Measurements from ENCODE around the gene LOX.

Gene LOX

DNA sequence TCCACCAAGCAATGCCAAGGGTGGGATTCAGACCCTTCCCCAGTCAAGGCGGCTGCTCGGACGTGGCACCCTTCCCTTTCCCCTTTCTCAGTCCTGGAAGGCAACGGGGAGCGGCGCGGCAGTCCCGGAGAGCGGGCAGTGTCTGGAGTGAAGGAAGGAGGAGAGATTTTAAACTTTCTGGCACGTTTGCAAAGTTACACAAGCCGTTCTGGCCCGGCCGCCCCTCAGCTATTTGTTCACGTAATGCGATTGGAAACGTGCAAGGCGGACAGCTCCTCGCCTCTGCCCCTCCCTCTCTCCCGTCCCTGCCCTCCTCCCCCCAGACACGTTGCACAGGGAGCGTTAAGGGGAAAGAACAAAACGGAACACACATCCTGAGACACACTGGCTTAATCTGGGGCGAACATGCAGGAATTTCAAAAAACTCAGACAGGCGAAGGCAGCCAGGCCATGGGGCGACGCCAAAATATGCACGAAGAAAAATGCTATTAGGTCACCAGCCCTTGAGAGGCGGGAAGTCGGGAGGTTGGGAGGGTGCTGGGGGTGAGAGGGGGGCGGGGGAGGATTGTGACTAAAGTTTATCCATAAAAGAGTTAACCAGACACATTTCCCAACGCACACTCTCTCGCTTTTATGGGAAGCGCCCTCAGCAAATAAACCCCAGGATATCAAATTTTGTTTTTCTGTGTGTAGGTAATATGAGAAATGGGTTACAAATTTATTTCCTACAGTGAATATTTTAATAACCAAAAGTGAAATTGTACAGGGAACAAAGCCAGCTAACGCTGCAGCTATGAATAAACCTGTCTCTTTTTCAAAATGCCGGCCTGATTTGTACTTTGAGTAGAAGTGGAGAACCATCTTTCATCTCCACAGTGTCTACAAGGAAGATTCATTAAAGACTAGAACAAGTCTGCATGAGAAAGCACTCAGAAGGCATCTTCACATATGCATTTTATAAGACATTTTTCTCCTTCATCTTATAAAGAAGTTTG is at the start of gene LOX:
TSS of gene LOX (minus strand) at position 144 of the 995 bp plus-strand sequence. CDS start 274 bp downstream, outside the sequence.
- no peak for ATAC-seq
- peak; percentile 5 for DNase-seq

DNA sequence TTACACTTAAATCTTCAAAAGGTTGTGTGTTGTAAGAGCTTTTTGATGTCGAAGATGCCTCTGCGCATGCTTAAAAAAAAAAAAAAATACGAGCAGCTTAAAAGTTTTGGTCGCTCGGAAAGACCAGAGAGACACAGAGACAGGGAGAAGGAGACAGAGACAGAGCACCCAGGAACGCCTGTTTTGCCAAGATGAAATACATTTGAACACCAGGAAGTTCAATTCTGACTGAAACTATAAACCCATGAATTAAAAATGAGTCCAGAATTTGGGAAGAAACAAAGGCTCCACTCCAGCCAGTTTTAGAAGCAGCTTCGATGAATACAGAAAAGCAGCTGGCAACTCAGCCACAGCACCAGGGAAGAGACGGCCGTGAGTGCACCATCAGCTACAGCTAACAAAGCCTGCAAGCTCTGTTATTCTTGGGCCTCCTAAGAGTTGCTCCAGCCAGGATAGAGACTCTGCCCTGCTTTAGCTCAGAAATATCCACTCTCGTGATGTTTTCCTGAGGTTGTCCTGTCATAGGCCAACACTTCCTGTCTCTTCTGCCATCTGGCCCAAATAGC is 48.8 kb upstream of the LOX start:
- ATAC-seq (no peak), DNase-seq (no peak)

DNA sequence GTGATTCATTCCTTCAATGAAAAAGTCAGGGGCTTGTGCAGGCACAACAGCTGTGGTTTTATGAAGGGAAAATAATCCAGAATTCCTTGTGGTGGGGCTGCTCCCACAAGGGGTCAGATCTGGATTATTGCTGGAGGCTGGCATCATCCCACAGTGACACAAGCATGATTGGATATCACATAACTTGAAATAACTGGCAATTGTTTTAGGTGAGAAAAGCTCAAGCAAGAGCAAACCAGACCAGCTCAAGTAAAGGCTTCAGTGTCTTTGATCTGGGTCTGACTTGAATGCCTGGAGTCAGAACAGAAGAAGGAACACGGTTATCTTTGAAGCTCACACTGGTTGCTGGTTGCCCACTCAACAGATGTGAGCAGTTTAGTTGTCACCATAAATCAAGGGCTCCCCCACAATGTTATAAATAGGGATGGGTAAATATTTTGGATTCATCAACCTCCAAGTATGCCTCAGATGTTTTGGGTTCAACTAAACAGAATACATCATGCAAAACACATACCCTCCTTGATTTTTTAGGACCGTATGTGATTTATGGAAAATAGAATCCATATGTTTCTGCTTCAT is 48.2 kb upstream of the LOX start:
- no peak for DNase-seq
- no peak for ATAC-seq

GRCh38 chr5:122124766-122125165 is 46.7 kb upstream of the LOX start:
- ATAC-seq, result no peak
- DNase-seq, result no peak

GRCh38 chr5:122121479-122122465 is 43.7 kb upstream of the LOX start:
- ATAC-seq, result peak; percentile 66
- no peak for DNase-seq

DNA sequence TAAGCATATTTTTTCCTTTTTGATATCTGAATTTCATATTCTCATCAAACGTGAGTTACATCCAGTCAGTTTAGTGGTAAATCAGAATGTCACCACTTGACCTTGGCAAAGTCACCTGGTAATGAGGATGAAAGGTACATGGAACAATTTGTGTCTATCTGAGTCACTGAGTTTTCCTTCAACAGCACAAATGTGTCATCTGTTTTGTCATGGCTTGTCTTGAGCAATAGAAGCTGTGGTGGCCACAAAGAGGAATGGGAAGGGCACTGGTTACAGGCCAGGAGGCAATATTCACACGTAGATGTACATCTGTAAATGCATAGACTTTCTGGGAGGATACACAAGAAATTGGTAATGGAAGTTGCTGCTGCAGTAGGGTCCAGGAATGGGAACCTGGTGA is 42.9 kb upstream of the LOX start:
- DNase-seq (no peak), ATAC-seq (no peak)

GRCh38 chr5:122120493-122120892 is 42.4 kb upstream of the LOX start:
- DNase-seq (no peak), ATAC-seq (no peak)

DNA sequence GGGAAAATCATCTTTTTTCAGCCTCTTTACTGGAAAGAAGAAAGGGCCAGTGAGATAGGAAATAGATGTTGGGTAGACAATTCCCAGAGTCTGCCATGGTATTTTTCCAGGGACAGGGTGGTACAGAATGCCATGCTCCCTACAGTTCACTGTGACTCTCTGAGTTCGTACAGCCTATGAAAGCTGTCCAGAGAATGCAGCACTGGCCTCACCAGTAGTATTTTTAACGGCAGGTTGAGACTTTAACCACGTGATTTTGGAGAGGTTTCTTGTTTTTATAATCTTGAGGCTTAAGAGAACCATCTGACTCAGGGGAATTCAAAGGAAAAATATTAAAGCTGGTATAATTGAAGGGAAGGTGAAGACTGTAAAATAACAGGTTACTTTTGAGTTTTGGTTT is 41.1 kb upstream of the LOX start:
- ATAC-seq (no peak), DNase-seq (no peak)

GRCh38 chr5:122118356-122118948 is 40.4 kb upstream of the LOX start:
- DNase-seq, result no peak
- ATAC-seq, result no peak

DNA sequence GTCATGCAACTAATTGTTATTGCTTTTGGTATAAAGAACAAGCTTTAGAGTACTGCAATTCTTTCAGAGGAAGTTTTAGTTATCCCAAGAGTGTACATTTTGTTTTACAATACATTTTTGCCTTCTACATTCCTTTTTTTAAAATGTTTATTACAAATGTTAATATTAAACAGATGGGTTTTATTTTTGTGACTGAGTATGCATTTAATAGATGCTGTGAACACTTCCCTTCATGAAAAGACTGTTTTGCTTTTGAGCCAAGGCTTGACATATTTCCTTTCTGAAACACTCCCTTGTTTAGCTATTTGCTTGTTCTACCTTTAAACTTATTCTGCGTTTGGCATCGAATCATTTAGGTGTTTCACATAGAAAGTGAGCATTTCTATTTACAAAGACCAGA is 36.4 kb upstream of the LOX start:
- DNase-seq, result no peak

GRCh38 chr5:122112733-122113558 is 34.9 kb upstream of the LOX start:
- DNase-seq, result no peak
- ATAC-seq, result no peak

More for the DNA sequence above, 36.4 kb upstream of the LOX start:
- no peak for ATAC-seq

GRCh38 chr5:122112063-122112462 is 34.0 kb upstream of the LOX start:
- ATAC-seq, result no peak
- no peak for DNase-seq

GRCh38 chr5:122111460-122111859 is 33.4 kb upstream of the LOX start:
- ATAC-seq (no peak), DNase-seq (no peak)

- ATAC-seq (no peak), DNase-seq (no peak)
Observed at GRCh38 chr5:122110987-122111386, 32.9 kb upstream of the LOX start.

GRCh38 chr5:122107016-122107415 is 29.0 kb upstream of the LOX start:
- ATAC-seq (no peak), DNase-seq (no peak)

DNA sequence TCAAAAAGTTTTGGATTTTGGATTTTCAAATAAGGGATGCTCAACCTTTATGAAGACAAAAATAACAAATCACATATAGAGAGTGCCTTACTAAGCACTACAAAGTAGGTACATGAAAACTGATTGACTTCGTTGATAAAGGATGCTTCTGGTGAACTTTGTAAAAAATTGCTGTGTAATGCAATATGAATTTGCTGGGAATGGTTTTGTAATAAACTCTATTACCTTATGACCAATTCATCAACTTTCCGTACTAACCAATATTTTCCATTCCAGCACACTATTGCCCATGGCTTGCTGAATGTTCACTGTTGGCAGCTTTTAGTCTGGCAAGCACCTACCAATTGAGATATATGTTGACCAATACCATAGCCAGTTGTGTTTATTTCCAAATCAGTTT is 27.9 kb upstream of the LOX start:
- ATAC-seq (no peak), DNase-seq (no peak)

DNA sequence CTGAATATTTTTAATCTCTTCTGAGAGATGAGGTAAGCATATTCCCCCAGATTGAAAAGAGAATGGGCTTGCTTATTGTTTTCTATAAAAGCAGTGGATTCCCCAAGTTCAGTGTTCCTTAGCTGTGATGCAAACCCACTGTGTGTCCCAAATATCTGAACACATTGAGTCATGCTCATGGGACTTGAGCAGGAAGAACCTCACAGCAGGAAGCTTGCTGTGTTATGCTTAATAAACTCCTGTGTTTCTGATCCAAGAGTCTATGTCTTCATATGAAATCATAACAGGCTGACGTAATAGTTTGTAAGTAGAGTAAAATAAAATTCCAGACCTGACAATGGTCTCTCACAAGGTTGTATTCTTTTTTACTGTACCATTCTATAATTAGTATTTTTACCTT is 24.8 kb upstream of the LOX start:
- no peak for DNase-seq

GRCh38 chr5:122101636-122102285 is 23.7 kb upstream of the LOX start:
- no peak for DNase-seq
- ATAC-seq, result no peak

More for the DNA sequence above, 24.8 kb upstream of the LOX start:
- no peak for ATAC-seq

DNA sequence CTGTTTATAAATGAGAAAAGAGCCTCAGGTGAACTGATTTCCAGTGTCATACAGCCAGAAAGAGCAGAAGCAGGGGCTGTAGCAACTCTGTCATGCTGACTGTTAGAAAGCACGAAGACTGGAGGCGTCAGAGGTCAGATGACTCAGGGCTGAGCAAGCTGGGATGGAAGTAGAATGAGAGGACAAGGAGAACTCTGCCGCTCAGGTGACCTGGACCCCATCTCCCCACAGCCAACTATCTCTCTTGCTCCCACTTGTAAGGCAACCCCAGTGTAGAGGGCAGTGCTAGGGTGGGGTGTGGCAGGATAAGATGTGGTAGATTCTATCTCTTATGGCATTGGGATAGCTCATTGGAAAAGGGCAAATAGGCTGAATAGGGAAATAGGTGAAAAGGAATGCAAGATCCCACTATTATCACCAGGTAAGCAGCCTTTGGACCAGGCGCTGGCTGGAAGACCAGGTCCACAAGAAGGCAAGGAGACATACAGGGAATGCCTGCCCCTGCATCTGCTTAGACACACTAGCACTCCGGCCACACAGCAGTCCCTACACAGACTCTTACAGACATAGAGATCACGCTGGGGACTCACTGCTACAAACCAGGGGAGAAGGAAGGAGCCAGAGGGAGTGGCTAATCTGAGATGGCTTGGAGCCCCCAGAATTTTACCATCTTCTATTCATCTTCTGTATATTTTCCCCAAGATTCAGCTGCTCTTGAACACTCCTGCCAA is 21.2 kb upstream of the LOX start:
- ATAC-seq (peak; percentile 36), DNase-seq (no peak)
